Measurements from ENCODE around the gene HPX.
"Not testable (repeated sequence)": the region's sequence is repeated elsewhere in the genome, so short reads cannot be mapped to it uniquely, and the experiment has no call there.

The HPX gene

DNA sequence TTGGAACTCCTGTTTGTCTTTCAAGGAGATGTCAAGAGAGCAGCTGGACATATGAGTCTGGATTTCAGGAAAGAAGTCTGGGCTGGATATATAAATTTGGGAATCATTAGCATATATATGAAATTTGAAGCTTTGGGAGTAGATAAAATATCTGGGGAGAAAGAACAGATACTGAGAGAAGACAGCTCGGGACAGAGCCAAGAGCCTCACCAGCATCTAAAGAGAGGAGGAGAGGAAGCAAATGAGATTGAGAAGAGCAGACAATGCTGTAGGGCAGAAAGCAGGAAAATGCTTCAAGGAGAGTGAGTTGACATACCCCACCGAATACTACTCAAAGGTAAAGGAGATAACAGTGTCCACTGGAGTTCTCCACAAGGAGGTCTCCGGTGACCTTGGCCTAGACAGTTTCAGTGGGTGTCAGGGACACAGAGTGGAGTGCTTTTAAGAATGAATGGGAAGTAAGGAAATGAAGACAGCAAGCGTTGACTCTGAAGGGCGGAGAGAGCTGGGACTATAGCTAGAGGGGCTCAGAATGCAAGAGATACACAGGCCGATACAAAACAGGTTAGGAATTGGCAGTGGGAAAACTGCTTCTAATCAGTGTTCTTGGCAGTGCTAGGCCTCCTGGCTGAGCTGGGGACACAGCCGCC, 22.8 kb downstream of the HPX start:
- no peak for DNase-seq (ENCODE audit: low read depth in 3 of 3)

DNA sequence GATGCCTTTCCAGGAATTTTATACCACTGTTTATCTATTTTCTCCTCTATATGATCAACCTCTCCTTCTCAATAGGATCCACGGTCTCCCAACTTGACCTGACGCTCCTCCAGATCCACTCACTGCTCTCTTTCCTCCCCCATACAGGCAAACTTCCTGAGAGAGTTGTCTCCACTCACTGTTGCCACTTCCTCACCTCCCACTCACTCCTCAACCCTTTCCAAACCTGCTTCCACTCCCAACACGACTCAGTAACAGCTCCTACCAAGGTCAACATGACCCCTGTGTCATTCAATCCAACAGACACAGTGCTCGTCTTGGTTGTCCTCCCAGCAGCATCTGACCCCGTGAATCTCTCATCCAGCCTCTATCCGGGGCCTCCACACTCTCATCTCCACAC, 25.0 kb downstream of the HPX start:
- DNase-seq (ENCODE audit: low read depth in 3 of 3): no peak

DNA sequence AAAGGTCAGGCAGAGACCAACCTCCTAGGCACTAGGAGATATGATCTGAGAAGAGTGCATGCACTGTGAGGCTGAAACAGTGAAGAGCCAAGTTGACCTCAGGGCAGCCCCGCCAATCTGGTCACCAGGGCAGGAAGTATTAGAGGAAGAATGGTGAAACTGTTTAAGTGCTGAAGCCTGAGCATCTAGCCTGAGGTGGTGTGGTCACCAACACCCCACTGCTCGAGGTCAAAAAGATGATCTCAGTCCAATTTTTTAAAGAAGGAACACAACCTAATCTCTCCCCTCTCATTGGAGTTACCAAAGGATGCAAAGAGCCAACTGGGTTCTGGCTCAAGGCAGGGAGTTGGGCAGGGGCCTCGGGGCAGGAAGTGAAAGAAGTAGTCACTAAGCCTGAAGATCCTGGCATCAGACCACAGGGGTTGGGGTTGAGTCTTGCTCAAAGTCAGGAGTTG, 25.9 kb downstream of the HPX start:
- DNase-seq (ENCODE audit: low read depth in 3 of 3): no peak

DNA sequence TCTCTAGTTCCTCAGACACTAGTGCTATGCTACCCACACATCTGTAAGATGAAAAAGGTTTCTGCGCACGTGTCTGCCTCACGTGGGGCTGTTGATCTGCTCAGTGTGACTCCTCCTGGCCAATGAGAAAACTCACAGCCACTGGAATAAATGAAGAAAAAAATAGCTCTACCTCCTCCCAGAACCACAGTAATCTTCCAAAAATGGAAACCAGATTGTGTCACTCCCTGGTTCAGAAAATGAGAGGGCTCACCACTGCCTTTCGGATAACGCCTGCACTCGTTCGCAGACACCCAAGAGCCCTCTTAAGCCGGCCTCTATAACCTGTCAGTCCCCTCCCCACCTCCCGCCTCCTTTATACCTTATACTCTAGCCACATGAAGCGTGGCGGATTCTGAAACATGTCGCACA, 27.0 kb downstream of the HPX start:
- peak; percentile 44 to 74 (median 46) for DNase-seq (ENCODE audit: low read depth in 3 of 3)

DNA sequence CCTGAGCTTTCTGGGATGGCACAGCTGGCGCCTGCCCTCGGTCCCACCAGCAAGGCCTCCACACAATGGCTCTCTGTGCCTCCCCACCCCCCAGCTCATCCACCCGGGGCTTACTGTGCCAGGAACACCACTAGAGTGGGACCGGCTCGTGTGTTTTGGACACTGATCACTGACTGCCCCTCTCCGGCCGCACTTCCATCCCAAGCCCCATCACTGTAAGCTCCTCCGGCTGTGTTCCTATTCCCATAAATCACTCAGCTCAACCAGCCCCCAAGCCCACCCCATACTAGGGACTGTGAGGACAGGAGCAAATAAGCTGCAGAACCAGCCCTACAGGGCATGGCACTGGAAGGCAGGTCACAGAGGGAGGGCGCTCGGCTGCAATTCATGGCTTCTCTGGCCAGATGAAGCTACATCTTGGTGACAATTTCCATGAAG, 29.2 kb downstream of the HPX start:
- DNase-seq (ENCODE audit: low read depth in 3 of 3): no peak

DNA sequence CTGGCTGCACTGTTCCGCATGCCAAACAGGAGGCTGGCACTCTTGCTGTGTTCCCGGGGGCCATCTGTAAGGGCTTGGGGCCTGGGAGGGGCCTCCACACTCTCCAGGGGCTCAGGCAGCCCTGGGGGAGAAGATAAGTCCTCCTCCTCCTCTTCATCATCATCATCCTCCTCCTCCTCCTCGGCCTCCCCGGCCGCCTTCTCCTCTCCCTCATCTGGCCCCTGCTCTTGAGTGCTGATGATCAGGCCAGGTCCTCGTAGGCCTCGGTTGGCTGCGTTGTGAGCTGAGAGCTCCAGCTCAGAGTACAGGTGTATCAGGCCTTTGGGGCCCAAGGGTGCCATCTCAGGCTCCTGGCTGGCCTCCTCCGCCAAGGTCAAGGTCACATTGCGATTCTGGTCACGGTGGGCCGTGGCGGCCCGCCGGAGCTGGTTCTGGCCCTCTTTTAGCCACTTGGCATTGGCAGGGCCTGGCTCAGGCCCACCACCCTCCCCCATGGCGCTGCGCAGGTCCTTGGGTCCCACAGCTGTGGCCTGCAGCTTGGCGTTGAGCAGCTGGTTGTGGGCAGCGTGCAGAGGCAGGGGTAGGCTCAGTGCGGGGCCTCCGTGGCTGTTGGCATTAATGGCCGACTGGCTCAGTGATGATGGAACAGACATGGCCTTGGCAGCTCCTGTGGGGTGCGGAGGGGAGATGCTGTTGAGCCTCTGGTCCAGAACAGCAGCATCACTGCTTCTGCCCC, 29.9 kb downstream of the HPX start:
- no peak for DNase-seq (ENCODE audit: low read depth in 3 of 3)

DNA sequence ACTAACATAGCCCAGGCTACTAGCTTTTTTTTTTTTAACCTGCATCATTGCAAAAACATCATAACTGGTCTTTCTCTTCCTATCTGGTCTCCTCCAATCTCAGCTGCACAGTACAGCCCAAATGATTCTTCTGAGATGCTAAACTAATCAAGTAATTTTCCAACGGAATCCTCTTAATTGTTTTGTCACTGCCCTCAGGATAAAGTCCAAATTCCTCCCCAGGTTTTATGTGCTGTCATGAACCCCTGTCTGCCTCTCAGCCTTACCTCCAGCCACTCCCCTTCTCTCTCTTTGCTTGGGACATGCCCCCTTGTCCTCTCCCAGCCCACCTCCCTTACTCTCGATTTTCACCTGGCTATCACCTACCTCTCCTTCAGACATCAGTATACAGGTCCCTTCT, 34.4 kb downstream of the HPX start:
- DNase-seq (ENCODE audit: low read depth in 3 of 3): no peak

DNA sequence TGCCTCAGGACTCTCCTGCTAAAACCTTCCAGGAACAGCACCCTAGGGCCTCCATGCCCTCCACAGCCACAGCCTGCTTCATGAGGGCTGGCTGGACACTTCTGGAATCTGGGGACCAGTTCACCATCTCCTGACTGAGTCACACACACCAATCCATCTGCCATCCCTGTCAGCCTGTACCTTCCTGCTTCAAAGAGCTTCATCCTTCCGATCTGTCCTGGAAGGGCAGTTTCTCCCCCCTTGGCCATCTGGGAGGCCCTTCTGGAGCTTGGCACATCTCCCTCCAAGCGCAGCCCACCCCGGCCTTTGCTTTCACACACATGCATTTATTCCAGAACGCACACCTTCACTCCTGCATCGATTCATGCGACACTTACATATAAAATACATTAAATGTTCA, 34.9 kb downstream of the HPX start:
- no peak for DNase-seq (ENCODE audit: low read depth in 3 of 3)

DNA sequence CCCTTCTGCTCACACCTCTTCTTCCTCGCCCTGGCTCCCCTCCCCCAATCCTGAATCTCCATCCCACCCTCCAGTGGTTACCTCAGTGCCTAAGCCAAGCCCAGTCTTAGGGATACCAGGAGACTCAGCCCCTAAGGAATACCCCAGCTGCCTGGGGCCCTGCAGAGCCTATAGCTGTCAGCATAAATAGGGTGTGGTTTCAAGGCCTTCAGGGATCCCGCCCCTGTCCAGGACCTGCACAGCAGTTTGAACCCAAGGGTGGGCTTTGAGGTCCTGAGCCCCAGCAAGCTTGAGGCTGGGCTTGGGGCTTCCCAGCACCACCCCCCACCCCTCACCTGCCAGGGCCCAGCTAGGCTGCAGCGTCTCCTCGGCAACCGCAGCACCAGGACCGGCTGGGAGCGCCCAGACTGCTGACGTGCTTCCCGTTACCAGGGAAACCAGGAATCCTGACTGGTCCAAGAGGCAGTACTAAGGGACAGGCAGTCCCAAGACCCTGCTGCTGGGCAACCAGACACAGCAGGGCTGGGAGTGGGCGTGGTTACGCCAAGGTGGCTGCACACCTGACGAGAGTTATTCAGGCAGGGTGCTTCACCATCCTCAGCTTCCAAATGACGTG, 35.6 kb downstream of the HPX start:
- DNase-seq (ENCODE audit: low read depth in 3 of 3): no peak

DNA sequence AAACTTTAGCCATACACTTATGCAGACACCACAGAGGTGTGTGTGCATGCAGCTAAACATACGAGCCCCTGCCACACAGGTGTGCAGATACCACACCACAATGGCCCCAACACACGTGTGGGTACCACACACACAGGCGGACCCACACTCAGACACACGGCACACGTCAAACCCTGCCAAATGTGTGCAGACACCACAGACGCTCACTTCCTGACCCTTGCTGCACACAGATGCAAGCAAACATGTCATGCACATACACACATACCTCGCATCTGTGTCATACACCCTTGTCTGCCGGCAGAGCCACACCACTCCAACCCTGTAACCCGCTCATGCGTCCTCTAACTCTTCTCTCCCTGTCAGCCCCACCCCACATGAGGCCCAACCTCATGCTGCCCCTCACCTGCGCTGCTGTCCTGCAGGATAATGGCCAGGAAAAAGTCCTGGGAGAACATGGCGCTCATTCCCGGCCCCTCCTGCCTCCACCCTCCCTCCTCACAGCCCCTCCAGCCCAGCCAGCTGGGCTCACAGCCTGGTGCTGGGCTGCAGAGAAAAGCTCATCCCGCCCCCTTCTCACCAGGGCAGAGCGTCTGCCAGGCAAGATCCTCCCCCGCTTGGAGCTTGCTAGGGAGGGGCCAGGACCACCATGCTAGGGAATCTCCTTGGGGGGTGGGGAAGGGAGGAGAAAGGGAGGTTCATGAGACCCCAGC, 36.3 kb downstream of the HPX start:
- DNase-seq (ENCODE audit: low read depth in 3 of 3): no peak

DNA sequence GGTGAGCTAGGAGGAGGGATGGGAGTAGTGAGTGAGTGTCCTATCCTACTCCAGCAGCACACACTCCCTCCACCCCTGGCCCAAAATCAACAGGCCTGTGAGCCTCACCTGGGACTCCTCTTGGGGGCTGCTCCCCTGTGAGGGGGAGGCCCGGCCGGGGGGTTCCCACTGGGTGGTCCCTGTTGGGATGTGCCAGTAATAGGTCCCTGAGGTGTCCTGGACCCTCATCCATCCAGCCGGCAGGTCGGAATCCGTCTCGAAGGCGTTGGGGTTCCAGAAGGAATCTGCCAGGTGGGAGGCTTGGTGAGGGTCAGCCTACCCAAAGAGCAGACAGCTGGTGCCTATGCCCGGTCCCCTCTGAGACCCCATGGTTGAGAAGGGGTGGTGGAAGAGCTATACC, 37.2 kb downstream of the HPX start:
- DNase-seq (ENCODE audit: low read depth in 3 of 3): no peak

DNA sequence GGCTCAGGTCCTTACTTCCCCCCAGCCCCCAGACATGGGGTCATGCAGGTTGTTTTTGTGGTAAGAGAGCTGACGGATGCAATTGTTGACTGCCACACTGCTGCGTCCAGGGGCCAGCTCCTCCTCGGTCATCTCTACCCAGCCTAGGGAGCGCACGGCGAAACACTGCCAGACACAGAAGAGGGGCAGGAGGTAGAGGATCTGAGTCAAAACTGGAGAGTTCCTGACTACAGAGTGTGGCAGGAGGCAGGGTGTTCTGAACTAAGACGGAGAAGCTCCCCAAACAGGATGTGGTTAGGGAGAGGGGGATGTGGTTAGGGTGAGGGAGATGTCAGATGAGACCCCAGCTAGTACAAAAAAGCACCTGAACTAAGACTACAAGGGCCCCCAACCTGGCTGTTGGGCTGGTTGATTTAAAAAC, 38.2 kb downstream of the HPX start:
- peak; percentile 33 to 52 (median 51) for DNase-seq (ENCODE audit: low read depth in 3 of 3)

DNA sequence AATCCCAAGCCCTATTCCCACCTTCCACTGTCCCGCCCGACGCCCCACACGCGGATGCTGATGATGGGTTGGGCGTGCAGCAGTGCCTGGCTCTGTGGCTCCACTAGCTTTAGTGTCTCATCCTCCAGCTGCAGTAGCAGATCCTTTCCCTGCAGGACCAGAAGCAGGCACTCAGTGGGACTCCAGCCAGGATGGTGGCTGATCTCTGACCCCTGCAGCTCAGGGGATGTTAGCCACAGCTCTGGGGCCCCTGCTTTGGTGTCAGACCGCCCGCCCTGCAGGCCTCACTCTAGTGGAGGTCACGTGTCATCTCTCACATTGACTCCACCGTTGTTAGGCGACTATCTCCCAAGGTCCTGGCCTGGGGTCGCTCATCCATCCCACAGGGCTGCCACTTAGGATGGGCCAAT, 38.7 kb downstream of the HPX start:
- DNase-seq (ENCODE audit: low read depth in 3 of 3): no peak

DNA sequence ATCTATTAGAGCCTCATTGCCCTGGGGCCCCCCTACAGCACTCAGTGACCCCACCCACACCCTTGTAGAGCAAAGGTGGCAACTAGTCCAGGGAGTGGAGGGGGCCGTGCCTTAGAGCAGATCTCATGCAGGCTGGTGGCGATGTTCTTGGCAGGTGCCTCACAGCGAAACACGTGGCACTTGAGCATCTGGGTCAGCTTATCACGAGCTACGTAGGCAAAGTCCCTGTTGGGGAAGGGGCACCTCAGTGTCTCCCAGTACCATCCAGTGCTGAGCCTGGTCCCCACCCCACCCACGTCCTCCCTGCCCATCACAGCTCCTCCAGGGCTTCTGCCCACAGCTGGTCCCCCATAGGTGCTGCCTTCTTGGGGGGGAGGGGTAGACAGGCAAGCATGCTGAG, 39.3 kb downstream of the HPX start:
- DNase-seq (ENCODE audit: low read depth in 3 of 3): no peak

DNA sequence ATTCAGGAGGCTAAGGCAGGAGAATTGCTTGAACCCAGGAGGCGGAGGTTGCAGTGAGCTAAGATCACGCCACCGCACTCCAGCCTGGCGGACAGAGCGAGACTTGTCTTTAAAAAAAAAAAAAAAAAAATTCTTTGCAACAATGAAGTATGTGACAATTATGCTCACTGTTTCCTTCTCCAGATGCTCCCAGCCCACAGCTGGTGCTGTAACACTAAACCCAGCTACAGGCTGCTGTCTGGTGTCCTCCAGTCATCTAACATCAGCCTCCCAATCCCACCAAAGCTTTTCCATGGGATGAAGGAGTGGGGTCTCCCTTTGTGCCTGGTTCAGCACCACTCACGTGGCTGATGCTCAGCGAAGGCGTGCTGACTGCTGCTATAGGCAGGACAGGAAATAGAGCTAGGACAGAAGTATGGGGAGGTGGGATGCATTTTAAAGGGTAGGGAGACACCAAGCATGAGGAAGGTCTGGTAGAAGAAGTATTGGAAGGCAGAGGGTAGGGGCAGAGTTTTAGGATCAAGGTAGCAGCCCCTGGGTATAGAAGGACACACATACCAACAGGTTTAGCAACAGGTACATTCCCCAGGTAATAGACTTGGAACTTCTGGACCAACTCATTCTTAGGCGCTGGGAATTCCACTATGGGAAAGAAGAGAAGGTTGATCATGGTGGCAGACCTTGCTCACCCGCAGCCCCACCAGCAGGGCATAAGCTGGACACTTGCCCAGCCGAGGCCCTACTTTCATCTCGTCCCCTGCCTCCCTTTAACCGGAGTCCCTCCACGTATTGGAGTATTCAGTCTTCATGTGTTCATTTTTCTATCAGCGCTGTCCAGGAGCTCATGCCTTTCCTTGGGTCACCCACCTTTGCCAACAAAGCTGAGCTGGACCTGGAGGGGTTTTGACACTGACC, 40.1 kb downstream of the HPX start:
- DNase-seq (ENCODE audit: low read depth in 3 of 3): no peak

DNA sequence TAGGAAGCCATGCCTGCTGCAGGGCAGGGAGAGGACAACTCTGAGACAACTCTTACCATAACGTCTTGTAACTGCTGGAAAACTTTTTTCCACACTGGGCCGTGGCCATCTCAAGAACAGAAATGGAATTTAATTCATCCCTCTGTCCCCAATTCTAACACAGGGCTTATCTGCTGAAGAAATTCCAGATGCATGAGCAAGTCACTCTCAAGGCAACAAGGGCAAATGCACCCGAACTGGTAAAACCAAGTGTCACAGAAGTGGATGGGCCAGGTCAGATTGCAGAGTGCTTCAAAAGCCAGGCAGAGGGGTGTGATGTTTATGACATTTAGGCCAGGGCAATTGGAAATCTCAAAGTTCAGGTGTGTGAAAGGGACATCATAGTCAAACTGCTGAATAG, 43.2 kb downstream of the HPX start:
- DNase-seq (ENCODE audit: low read depth in 3 of 3): no peak

DNA sequence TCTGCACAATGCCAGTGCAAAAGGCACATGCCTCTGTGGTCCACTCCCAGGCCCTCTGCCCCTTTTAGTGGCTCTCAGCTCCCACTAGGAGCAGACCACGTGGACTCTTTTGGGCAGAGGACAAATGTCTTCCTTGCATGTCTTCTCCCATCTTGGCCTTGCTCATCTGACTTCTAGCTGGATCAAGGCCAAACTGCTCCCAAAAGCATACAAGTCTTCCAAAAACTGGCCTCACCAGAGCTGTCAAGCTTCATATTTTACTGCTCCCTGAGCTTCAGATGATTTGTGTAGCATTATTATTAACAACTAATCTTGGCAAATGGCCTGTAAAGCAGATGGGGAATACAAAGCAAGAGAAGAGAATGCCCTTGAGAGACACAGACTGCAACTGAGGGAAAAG, 43.6 kb downstream of the HPX start:
- no peak for DNase-seq (ENCODE audit: low read depth in 3 of 3)

DNA sequence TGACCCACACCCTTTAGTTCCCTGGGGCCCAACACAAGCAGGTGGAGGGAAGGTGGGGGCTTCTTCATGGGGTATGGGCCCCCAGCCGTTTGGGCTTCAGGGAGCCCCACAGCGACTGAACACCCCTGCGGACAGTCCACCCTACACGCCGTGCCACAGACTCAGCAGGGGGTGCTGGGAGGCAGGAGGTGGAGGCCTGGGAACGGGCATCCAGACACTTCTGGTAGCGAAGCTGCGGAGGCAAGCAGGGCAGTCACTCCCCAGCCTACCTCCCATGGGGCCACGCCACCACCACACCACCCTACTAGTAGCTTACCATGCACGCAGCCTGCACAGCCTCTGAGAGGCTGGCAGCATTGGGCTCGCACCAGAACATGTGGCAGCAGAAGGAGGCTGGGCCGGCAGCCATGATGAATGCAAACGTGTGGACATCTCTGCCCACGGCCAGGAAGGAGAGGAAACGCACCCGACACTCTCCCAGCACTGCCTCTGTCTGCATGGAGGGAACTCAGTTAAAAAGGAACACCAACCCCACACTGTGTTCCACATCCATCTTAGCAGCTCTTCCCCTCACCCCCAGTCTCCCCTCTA, 45.2 kb downstream of the HPX start:
- DNase-seq (ENCODE audit: low read depth in 3 of 3): no peak

DNA sequence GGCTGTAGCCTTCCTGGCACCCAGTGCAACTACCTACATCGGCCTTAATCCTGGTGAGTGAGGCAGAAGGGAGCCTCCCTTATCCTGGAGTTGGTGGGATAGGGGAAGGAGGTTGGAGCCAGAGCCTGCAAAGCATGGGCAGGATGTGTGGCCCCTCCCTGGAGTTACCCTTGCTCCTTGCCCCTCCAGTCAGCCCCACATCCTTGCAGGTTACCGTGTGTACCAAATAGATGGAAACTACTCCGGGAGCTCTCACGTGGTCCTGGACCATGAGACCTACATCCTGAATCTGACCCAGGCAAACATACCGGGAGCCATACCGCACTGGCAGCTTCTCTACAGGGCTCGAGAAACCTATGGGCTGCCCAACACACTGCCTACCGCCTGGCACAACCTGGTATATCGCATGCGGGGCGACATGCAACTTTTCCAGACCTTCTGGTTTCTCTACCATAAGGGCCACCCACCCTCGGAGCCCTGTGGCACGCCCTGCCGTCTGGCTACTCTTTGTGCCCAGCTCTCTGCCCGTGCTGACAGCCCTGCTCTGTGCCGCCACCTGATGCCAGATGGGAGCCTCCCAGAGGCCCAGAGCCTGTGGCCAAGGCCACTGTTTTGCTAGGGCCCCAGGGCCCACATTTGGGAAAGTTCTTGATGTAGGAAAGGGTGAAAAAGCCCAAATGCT, 46.7 kb downstream of the HPX start:
- no peak for DNase-seq (ENCODE audit: low read depth in 3 of 3)

DNA sequence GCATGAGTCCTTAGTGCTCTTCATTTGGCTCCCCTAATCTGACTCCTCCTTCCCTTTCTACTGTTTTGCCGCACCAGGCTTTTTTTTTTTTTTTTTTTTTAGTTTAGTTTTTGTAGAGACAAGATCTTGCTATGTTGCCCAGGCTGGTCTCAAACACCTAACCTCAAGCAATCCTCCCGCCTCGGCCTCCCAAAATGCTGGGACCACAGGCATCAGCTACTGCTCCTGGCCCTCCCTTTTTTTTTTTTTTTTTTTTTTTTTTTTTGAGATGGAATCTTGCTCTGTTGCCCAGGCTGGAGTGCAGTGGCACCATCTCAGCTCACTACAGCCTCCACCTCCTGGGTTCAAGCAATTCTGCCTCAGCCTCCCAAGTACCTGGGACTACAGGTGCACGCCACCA, 48.5 kb downstream of the HPX start:
- DNase-seq (ENCODE audit: low read depth in 3 of 3): not testable (repeated sequence)

Measured in stimulated activated CD4-positive, alpha-beta T cell treated with anti-CD3 and anti-CD28 coated beads, TNF-alpha, amount 100 ng/mL, for 24 hours (primary cell).